SU-DHL-6 (cell line): ENCODE data around the gene CEP20.

ENCODE experiments used
- EZH2phosphoT487 ChIP-seq: fragments of 200-600 bp; sonication (generic), shearing (Covaris generic); conservative IDR thresholded peaks from 2 replicates; pipeline ENCODE4 v1.6.1; 2018; ENCODE audit warnings: mild to moderate bottlenecking, antibody characterized with exemption, low read length, moderate library complexity, mixed read lengths
- TF ChIP-seq, protein P1 (sequence below): fragments of 200-600 bp; sonication (generic); IDR thresholded peaks from one replicate; pipeline ENCODE4 v1.5.1; 2017; ENCODE audit warnings: antibody characterized with exemption, mild to moderate bottlenecking, low read length, moderate library complexity; ENCODE audit not compliant: insufficient read depth, poor library complexity, severe bottlenecking

DNA sequence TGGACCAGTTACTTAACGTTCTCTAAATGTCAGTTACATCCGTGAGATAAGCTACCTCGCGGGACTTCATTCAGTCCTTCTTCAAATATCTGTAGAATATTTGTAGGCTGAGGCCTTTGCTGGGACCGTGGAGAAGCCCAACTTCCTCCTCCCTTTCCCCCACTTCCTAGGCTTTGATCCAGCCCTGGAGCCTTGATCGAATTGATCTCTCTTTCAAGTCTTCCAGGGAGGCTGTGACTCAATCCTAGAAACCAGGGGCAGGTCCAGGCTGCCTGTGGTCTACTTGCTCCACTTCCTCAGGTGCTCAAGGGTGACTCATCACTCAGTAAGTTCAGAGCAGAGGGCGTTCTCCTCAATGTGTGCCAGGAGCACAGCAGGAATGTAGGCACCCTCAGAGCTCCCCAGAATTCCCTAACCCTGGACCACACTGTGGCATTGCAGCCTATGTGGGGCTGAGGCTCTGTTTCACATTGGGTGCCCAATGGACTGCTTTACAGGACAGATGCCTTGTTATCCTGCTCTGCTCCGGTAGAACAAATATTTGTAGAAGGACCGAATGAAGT is 11.2 kb upstream of the CEP20 start:
- TF ChIP-seq, protein P1, sequence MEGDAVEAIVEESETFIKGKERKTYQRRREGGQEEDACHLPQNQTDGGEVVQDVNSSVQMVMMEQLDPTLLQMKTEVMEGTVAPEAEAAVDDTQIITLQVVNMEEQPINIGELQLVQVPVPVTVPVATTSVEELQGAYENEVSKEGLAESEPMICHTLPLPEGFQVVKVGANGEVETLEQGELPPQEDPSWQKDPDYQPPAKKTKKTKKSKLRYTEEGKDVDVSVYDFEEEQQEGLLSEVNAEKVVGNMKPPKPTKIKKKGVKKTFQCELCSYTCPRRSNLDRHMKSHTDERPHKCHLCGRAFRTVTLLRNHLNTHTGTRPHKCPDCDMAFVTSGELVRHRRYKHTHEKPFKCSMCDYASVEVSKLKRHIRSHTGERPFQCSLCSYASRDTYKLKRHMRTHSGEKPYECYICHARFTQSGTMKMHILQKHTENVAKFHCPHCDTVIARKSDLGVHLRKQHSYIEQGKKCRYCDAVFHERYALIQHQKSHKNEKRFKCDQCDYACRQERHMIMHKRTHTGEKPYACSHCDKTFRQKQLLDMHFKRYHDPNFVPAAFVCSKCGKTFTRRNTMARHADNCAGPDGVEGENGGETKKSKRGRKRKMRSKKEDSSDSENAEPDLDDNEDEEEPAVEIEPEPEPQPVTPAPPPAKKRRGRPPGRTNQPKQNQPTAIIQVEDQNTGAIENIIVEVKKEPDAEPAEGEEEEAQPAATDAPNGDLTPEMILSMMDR: no peak
- TF ChIP-seq EZH2phosphoT487: no peak
